GM12878 (cell line): ENCODE data around the gene A3GALT2. TPM values are rescaled to one million over a fixed set of nuclear protein-coding genes. Genes with fewer than 3 reads are reported as not detected.

Experiments
- BCL3 ChIP-seq: IDR thresholded peaks from 2 replicates; pipeline ENCODE4 v1.6.1; 2011; ENCODE audit warnings: borderline replicate concordance, low read depth, mild to moderate bottlenecking, moderate library complexity, low read length; ENCODE audit not compliant: insufficient read depth, poor library complexity, severe bottlenecking
- CHD1 ChIP-seq: IDR thresholded peaks from 2 replicates; pipeline ENCODE4 v1.6.1; 2012; ENCODE audit warnings: low read depth, low read length, improper control_type of control experiment
- MEF2B ChIP-seq: fragments of 450-650 bp; IDR thresholded peaks from 2 replicates; pipeline ENCODE4 v1.6.1; 2018; ENCODE audit warnings: mild to moderate bottlenecking, moderate library complexity; ENCODE audit not compliant: partially characterized antibody, poor library complexity, severe bottlenecking
- POLR2AphosphoS2 ChIP-seq: IDR thresholded peaks from 2 replicates; pipeline ENCODE4 v1.6.1; 2011; ENCODE audit warnings: low read depth, mild to moderate bottlenecking, low read length, improper control_type of control experiment, moderate library complexity
- RAD51 ChIP-seq: fragments of 450-650 bp; IDR thresholded peaks from 2 replicates; pipeline ENCODE4 v1.6.1; 2016; ENCODE audit warnings: moderate library complexity, mild to moderate bottlenecking, inconsistent platforms
- SMAD5 ChIP-seq: IDR thresholded peaks from 2 replicates; pipeline ENCODE4 v1.6.1; 2016; ENCODE audit warnings: antibody characterized with exemption, low read depth
- SMC3 ChIP-seq: IDR thresholded peaks from 2 replicates; pipeline ENCODE4 v1.6.1; 2011; ENCODE audit warnings: low read length, improper control_type of control experiment, borderline replicate concordance
- polyA plus RNA-seq, 11 experiments: library from polyadenylated mRNA; depleted of rRNA in 4 of 11; unstranded in 6 of 11; stranded (reverse) in 5 of 11; fragments of >200 nt; fragmentation: Nextera tagmentation in 4 of 11; fragmentation: Illumina TruSeq in 1 of 11; extraction: Ambion mirVana in 4 of 11; extraction: Trizol in 1 of 11; gene quantifications; 1 replicate in 1 of 11; 2 replicates in 10 of 11; pipeline versions ENCODE4 v1.2.1 to v1.2.3, GENCODE V29; 2011 to 2016; ENCODE audit warnings: inconsistent platforms in 2 of 11, missing spikeins in 2 of 11, low read depth in 1 of 11
- total RNA-seq, 4 experiments: library from RNA; depleted of rRNA in 3 of 4; stranded (reverse); fragments of >200 nt in 3 of 4; fragmentation: Illumina TruSeq in 1 of 4; extraction: Trizol in 1 of 4; gene quantifications; 2 replicates each; pipeline versions ENCODE4 v1.2.1 to v1.2.3, GENCODE V29; 2013 to 2021
- TF ChIP-seq, protein P1 (sequence below): fragments of 150-350 bp; IDR thresholded peaks from 2 replicates; pipeline ENCODE4 v1.6.1; 2014; ENCODE audit warnings: mild to moderate bottlenecking, low read depth, low read length
- TF ChIP-seq, protein P2 (sequence below): fragments of 450-650 bp; formaldehyde crosslinking; IDR thresholded peaks from 2 replicates; pipeline ENCODE4 v1.5.0; 2022; ENCODE audit warnings: mild to moderate bottlenecking, missing genetic modification characterization
- TF ChIP-seq, protein P3 (sequence below), 3 experiments: IDR thresholded peaks in 2 of 3; conservative IDR thresholded peaks in 1 of 3; 2 replicates each; pipeline ENCODE4 v1.5.1; 2011; ENCODE audit warnings: low read depth in 3 of 3, low read length in 3 of 3, mild to moderate bottlenecking in 3 of 3, control low read depth in 2 of 3, moderate library complexity in 2 of 3, inconsistent platforms in 1 of 3, mixed read lengths in 1 of 3; ENCODE audit not compliant: control insufficient read depth in 2 of 3, insufficient read depth in 1 of 3; ENCODE audit errors: extremely low read depth in 1 of 3

Gene A3GALT2
- total and polyA plus RNA-seq, 10 of the 15 experiments (the other 5 are each of a cell fraction or from before 2014, with no cell fraction given), result not detected

GRCh38 chr1:33366762-33367484 lies 46.0 kb upstream of the A3GALT2 start (continued):
- TF ChIP-seq, protein P1, sequence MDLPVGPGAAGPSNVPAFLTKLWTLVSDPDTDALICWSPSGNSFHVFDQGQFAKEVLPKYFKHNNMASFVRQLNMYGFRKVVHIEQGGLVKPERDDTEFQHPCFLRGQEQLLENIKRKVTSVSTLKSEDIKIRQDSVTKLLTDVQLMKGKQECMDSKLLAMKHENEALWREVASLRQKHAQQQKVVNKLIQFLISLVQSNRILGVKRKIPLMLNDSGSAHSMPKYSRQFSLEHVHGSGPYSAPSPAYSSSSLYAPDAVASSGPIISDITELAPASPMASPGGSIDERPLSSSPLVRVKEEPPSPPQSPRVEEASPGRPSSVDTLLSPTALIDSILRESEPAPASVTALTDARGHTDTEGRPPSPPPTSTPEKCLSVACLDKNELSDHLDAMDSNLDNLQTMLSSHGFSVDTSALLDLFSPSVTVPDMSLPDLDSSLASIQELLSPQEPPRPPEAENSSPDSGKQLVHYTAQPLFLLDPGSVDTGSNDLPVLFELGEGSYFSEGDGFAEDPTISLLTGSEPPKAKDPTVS, result no peak
- TF ChIP-seq SMC3 (no peak), SMAD5 (no peak), RAD51 (no peak), MEF2B (no peak), CHD1 (no peak), BCL3 (no peak), POLR2AphosphoS2 (no peak)
- TF ChIP-seq, protein P2, sequence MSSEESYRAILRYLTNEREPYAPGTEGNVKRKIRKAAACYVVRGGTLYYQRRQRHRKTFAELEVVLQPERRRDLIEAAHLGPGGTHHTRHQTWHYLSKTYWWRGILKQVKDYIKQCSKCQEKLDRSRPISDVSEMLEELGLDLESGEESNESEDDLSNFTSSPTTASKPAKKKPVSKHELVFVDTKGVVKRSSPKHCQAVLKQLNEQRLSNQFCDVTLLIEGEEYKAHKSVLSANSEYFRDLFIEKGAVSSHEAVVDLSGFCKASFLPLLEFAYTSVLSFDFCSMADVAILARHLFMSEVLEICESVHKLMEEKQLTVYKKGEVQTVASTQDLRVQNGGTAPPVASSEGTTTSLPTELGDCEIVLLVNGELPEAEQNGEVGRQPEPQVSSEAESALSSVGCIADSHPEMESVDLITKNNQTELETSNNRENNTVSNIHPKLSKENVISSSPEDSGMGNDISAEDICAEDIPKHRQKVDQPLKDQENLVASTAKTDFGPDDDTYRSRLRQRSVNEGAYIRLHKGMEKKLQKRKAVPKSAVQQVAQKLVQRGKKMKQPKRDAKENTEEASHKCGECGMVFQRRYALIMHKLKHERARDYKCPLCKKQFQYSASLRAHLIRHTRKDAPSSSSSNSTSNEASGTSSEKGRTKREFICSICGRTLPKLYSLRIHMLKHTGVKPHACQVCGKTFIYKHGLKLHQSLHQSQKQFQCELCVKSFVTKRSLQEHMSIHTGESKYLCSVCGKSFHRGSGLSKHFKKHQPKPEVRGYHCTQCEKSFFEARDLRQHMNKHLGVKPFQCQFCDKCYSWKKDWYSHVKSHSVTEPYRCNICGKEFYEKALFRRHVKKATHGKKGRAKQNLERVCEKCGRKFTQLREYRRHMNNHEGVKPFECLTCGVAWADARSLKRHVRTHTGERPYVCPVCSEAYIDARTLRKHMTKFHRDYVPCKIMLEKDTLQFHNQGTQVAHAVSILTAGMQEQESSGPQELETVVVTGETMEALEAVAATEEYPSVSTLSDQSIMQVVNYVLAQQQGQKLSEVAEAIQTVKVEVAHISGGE (CRISPR knock-in tag), result no peak
- TF ChIP-seq, protein P3, sequence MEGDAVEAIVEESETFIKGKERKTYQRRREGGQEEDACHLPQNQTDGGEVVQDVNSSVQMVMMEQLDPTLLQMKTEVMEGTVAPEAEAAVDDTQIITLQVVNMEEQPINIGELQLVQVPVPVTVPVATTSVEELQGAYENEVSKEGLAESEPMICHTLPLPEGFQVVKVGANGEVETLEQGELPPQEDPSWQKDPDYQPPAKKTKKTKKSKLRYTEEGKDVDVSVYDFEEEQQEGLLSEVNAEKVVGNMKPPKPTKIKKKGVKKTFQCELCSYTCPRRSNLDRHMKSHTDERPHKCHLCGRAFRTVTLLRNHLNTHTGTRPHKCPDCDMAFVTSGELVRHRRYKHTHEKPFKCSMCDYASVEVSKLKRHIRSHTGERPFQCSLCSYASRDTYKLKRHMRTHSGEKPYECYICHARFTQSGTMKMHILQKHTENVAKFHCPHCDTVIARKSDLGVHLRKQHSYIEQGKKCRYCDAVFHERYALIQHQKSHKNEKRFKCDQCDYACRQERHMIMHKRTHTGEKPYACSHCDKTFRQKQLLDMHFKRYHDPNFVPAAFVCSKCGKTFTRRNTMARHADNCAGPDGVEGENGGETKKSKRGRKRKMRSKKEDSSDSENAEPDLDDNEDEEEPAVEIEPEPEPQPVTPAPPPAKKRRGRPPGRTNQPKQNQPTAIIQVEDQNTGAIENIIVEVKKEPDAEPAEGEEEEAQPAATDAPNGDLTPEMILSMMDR (IDR thresholded peaks at IDR 0.05 in 2 of 3, conservative IDR thresholded peaks at IDR 0.05 in 1 of 3; ENCODE audit: control insufficient read depth in 2 of 3, extremely low read depth in 1 of 3, insufficient read depth in 1 of 3, low read depth in 3 of 3, low read length in 3 of 3), result no peak
